ENCODE measurements around the gene TIMM23.

DNA sequence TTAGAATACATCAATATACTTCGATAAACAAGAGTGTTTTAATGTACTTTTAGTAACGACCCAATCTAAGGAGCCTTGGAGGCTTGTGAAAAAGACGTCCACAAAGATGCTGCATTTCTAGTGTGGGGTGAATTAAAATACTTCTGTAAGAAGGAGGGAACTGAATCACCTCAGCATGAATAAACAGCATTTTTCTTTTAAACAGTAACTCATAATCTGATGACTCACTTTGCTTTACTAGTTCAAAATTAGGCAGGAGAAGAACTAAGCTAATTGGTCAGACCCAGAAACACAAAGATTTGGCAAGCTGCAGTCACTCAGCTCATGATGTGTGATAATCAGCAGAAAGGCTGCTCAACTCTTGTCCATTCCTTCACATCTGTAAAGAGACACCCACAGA, 33.9 kb downstream of the TIMM23 start:
- TF ChIP-seq, protein P1, sequence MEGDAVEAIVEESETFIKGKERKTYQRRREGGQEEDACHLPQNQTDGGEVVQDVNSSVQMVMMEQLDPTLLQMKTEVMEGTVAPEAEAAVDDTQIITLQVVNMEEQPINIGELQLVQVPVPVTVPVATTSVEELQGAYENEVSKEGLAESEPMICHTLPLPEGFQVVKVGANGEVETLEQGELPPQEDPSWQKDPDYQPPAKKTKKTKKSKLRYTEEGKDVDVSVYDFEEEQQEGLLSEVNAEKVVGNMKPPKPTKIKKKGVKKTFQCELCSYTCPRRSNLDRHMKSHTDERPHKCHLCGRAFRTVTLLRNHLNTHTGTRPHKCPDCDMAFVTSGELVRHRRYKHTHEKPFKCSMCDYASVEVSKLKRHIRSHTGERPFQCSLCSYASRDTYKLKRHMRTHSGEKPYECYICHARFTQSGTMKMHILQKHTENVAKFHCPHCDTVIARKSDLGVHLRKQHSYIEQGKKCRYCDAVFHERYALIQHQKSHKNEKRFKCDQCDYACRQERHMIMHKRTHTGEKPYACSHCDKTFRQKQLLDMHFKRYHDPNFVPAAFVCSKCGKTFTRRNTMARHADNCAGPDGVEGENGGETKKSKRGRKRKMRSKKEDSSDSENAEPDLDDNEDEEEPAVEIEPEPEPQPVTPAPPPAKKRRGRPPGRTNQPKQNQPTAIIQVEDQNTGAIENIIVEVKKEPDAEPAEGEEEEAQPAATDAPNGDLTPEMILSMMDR (IDR thresholded peaks at IDR 0.05 in 8 of 11, conservative IDR thresholded peaks at IDR 0.05 in 3 of 11), result no peak
- no peak for TF ChIP-seq POLR2AphosphoS5 (IDR thresholded peaks at IDR 0.05)
- TF ChIP-seq POLR2A (IDR thresholded peaks at IDR 0.05), result no peak

Measured in spleen (tissue), 7 donors.